GM12892 (cell line): ENCODE measurements around the gene CCDC142.

Experiments used
- POLR2A ChIP-seq: IDR thresholded peaks from 2 replicates; pipeline ENCODE4 v1.6.1; 2011; ENCODE audit warnings: low read depth, low read length, control low read depth
- POLR2AphosphoS5 ChIP-seq: IDR thresholded peaks from 2 replicates; pipeline ENCODE4 v1.6.1; 2011; ENCODE audit warnings: low read depth, low read length, control low read depth
- TAF1 ChIP-seq: IDR thresholded peaks from 2 replicates; pipeline ENCODE4 v1.6.1; 2011; ENCODE audit warnings: low read depth, mild to moderate bottlenecking, control low read depth, low read length, borderline replicate concordance

DNA sequence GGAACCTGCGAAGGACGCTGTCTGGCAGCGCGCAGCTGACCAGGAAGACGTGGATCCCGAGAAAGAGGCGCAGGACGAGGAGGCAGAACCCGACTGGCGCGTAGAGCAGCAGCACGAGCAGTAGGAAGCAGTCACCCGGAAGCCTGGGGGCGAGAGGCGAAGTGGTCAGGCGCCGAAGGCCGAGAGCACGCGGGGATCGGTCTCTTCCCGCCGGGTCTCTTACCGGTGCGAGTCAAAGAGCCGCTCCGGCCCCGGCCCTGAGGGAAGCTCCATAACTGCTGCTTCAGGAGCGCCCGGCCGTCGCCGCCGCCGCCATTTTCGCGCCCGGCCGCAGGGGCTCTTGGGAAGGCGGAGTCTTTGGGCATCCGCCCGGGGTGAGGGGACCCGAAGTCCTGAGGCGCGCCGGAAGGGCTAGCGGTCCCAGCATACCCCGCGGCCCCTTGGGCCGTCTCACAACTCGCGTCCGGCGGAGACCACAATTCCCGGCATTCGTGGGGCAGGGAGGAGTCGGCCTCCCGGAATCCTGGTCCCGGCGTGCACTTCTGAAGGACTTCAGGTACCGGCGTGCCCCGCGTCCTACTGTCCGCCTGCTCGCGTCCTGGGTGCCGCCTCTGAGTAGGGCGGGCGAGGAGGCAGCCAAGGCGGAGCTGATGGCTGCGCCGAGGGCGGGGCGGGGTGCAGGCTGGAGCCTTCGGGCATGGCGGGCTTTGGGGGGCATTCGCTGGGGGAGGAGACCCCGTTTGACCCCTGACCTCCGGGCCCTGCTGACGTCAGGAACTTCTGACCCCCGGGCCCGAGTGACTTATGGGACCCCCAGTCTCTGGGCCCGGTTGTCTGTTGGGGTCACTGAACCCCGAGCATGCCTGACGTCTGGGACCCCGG is 46.8 kb upstream of the CCDC142 start, which contains the start of the genes AUP1 and HTRA2:
- TF ChIP-seq POLR2A (peak; percentile 91), POLR2AphosphoS5 (peak; percentile 75; the same call in 1 of the 2 replicates), TAF1 (peak; percentile 95)
